Esophagus muscularis mucosa (tissue), 4 donors: ENCODE data around the gene PRRX1. TPM values are rescaled to one million over a fixed set of nuclear protein-coding genes. Genes with fewer than 3 reads are reported as not detected.
A peak's percentile ranks its signal among the peaks of the same experiment; 100 is the strongest.

ENCODE experiments used
- DNase-seq: peaks from one replicate; pipeline ENCODE4 v3.0.0-alpha.2; 2017; ENCODE audit errors: extremely low spot score
- H3K27ac ChIP-seq, 4 donors: fragments of 200-600 bp; sonication (generic); replicated peaks in 1 of 4; 1 replicate in 3 of 4; 2 replicates in 1 of 4; pipeline ENCODE4 v1.5.1; 2016 to 2019; ENCODE audit warnings: mild to moderate bottlenecking in 1 of 4
- H3K27me3 ChIP-seq, 4 donors: fragments of 200-600 bp; sonication (generic); one replicate each; pipeline versions ENCODE4 v1.5.1 to v1.6.0; 2016 to 2019
- H3K36me3 ChIP-seq, 4 donors: fragments of 200-600 bp; sonication (generic); one replicate each; pipeline ENCODE4 v1.5.1; 2016 to 2019
- H3K4me1 ChIP-seq, 4 donors: fragments of 200-600 bp; sonication (generic); one replicate each; pipeline ENCODE4 v1.5.1; 2016 to 2019
- H3K4me3 ChIP-seq, 4 donors: fragments of 200-600 bp; sonication (generic); 1 replicate in 2 of 4; 2 replicates in 2 of 4; pipeline ENCODE4 v1.5.1; 2016 to 2019; ENCODE audit warnings: mild to moderate bottlenecking in 4 of 4, moderate library complexity in 1 of 4
- H3K9me3 ChIP-seq, 4 donors: fragments of 200-600 bp; sonication (generic); 1 replicate in 3 of 4; 2 replicates in 1 of 4; pipeline ENCODE4 v1.5.1; 2016 to 2019
- CTCF ChIP-seq, 3 experiments: fragments of 200-600 bp in 2 of 3; fragments of 450-650 bp in 1 of 3; sonication (generic) in 2 of 3; IDR thresholded peaks; one replicate each; pipeline ENCODE4 v1.5.1; 2017 to 2019; ENCODE audit warnings: antibody characterized with exemption in 3 of 3, mild to moderate bottlenecking in 2 of 3, moderate library complexity in 1 of 3
- EP300 ChIP-seq: sonication (generic); formaldehyde crosslinking; IDR thresholded peaks from one replicate; pipeline ENCODE4 v1.6.1; 2017; ENCODE audit warnings: antibody characterized with exemption
- POLR2A ChIP-seq: fragments of 450-650 bp; IDR thresholded peaks from one replicate; pipeline ENCODE4 v1.6.1; 2017; ENCODE audit warnings: antibody characterized with exemption, moderate library complexity, mild to moderate bottlenecking, low read depth
- POLR2AphosphoS5 ChIP-seq, 2 donors: sonication (generic); formaldehyde crosslinking; IDR thresholded peaks; one replicate each; pipeline ENCODE4 v1.6.1; 2017; ENCODE audit warnings: antibody characterized with exemption in 2 of 2
- WGBS: methylation state at CpG from one replicate; pipeline ENCODE4 v1.1.5; 2018; 5-methylcytosine and 5-hydroxymethylcytosine counted together
- intact Hi-C: fragments of 100-400 bp; cut with DNase I; formaldehyde crosslinking; loops from one replicate; pipeline ENCODE4 v1.15.1; 2023
- total RNA-seq, 4 donors: library from RNA; depleted of rRNA; stranded (reverse); fragments of >200 nt; gene quantifications; one replicate each; pipeline versions ENCODE4 v1.1.0 to v1.2.1, GENCODE V29; 2016

Gene PRRX1
- total RNA-seq, 4 donors from 2014 or later = 11.6 to 31.2 (median 28.4) TPM

- Histone ChIP-seq H3K4me1 (peaks cover 0 to under 1% (median 0%) of the 10 kb centered on the region in 4 donors), H3K36me3 (no peaks in the 10 kb centered on the region), H3K9me3 (no peaks in the 10 kb centered on the region), H3K27ac (no peak overlapping the region), H3K27me3 (peaks cover 0 to 20% (median 0%) of the 10 kb centered on the region in 4 donors), H3K4me3 (no peak overlapping the region)
- whole genome bisulfite sequencing = 70% methylated on average over 1 of the region's 1 CpG
- TF ChIP-seq POLR2AphosphoS5 (IDR thresholded peaks at IDR 0.05) (no peak), POLR2A (no peak), CTCF (IDR thresholded peaks at IDR 0.05) (no peak), EP300 (no peak)
- peak; percentile 66 for DNase-seq
- intact Hi-C loops = no loop called here
Observed at GRCh38 chr1:170682809-170683208, 18.9 kb downstream of the PRRX1 start.

- intact Hi-C loops = no loop called here
- 70% methylated on average over 4 of the region's 4 CpGs for WGBS
Observed at GRCh38 chr1:170685166-170685565, 21.2 kb downstream of the PRRX1 start.

GRCh38 chr1:170686291-170686690 is 22.4 kb downstream of the PRRX1 start:
- WGBS = 84% methylated on average over 8 of the region's 8 CpGs
- TF ChIP-seq CTCF (IDR thresholded peaks at IDR 0.05) (no peak), POLR2AphosphoS5 (IDR thresholded peaks at IDR 0.05) (no peak), EP300 (no peak)
- Histone ChIP-seq H3K36me3 (no peaks in the 10 kb centered on the region), H3K4me1 (no peaks in the 10 kb centered on the region), H3K9me3 (no peaks in the 10 kb centered on the region), H3K4me3 (no peak overlapping the region), H3K27me3 (peaks cover 0 to 20% (median 0%) of the 10 kb centered on the region in 4 donors), H3K27ac (no peak overlapping the region)
- intact Hi-C loops = no loop called here
- peak; percentile 72 for DNase-seq

More at GRCh38 chr1:170685166-170685565, 21.2 kb downstream of the PRRX1 start:
- Histone ChIP-seq H3K36me3 (no peaks in the 10 kb centered on the region), H3K27me3 (peaks cover 0 to 20% (median 0%) of the 10 kb centered on the region in 4 donors), H3K27ac (no peak overlapping the region), H3K9me3 (no peaks in the 10 kb centered on the region), H3K4me3 (no peak overlapping the region), H3K4me1 (no peaks in the 10 kb centered on the region)
- no peak for TF ChIP-seq POLR2A
- peak; percentile 53 for DNase-seq

- H3K4me1 ChIP-seq = no peaks in the 10 kb centered on the region
- H3K4me3 ChIP-seq = no peak overlapping the region
- TF ChIP-seq CTCF (IDR thresholded peaks at IDR 0.05) = no peak
- TF ChIP-seq POLR2A = no peak
- no peak for TF ChIP-seq POLR2AphosphoS5 (IDR thresholded peaks at IDR 0.05)
- 87% methylated on average over 4 of the region's 4 CpGs for WGBS
- H3K36me3 ChIP-seq = no peaks in the 10 kb centered on the region
- no peaks in the 10 kb centered on the region for H3K9me3 ChIP-seq
- intact Hi-C loops = no loop called here
- H3K27me3 ChIP-seq = peaks cover 0 to 20% (median 0%) of the 10 kb centered on the region in 4 donors
- DNase-seq = no peak
- H3K27ac ChIP-seq = no peak overlapping the region
Observed at GRCh38 chr1:170687621-170688020, 23.7 kb downstream of the PRRX1 start.

GRCh38 chr1:170691258-170691657 is 27.3 kb downstream of the PRRX1 start:
- no peak overlapping the region for H3K4me3 ChIP-seq
- no peaks in the 10 kb centered on the region for H3K9me3 ChIP-seq
- no peaks in the 10 kb centered on the region for H3K36me3 ChIP-seq
- intact Hi-C loops = no loop called here
- no peak overlapping the region for H3K27ac ChIP-seq
- H3K27me3 ChIP-seq = peaks cover 0 to 9% (median 0%) of the 10 kb centered on the region in 4 donors
- no peak for DNase-seq
- H3K4me1 ChIP-seq = peaks cover 0 to 5% (median 2%) of the 10 kb centered on the region in 4 donors
- TF ChIP-seq POLR2AphosphoS5 (IDR thresholded peaks at IDR 0.05) = no peak
- TF ChIP-seq POLR2A = no peak
- no peak for TF ChIP-seq EP300
- no peak for TF ChIP-seq CTCF (IDR thresholded peaks at IDR 0.05)
